HG03175 (cell line): ENCODE results near the gene CNDP1.

ENCODE experiments used
- ATAC-seq: cut with Tn5 transposase; IDR thresholded peaks from one replicate; pipeline ENCODE4 v1.9.1; 2021; ENCODE audit warnings: mild to moderate bottlenecking, moderate library complexity; ENCODE audit not compliant: unreplicated experiment

The CNDP1 gene

GRCh38 chr18:74577019-74577418 lies 42.7 kb downstream of the CNDP1 start:
- ATAC-seq, result no peak

- no peak for ATAC-seq
These were observed 45.3 kb downstream of the CNDP1 start for GRCh38 chr18:74579496-74580065.

GRCh38 chr18:74582642-74583041 lies 48.3 kb downstream of the CNDP1 start:
- ATAC-seq, result no peak

GRCh38 chr18:74587441-74587840 lies 53.1 kb downstream of the CNDP1 start:
- no peak for ATAC-seq

- ATAC-seq, result no peak
These were observed 54.7 kb downstream of the CNDP1 start for GRCh38 chr18:74589021-74589420.

- no peak for ATAC-seq
These were observed 55.5 kb downstream of the CNDP1 start for GRCh38 chr18:74589811-74590210.

- no peak for ATAC-seq
These were observed 56.4 kb downstream of the CNDP1 start for GRCh38 chr18:74590671-74591070.

GRCh38 chr18:74595431-74595830 lies 61.1 kb downstream of the CNDP1 start:
- ATAC-seq, result no peak

GRCh38 chr18:74597034-74597661 lies 62.8 kb downstream of the CNDP1 start:
- ATAC-seq, result peak; percentile 38

GRCh38 chr18:74597662-74598349 lies 63.5 kb downstream of the CNDP1 start, which contains the start of gene ZNF407:
Gene ZNF407 (plus strand): TSS chr18:74597870. CDS start chr18:74631020, 33,150 bp downstream.
- peak; percentile 72 for ATAC-seq

GRCh38 chr18:74598350-74599001 lies 64.2 kb downstream of the CNDP1 start:
- peak; percentile 68 for ATAC-seq

- no peak for ATAC-seq
These were observed 70.1 kb downstream of the CNDP1 start for GRCh38 chr18:74604361-74604760.

- ATAC-seq, result no peak
These were observed 70.5 kb downstream of the CNDP1 start for GRCh38 chr18:74604774-74605173.

- no peak for ATAC-seq
These were observed 74.4 kb downstream of the CNDP1 start for GRCh38 chr18:74608681-74609080.

- ATAC-seq, result no peak
These were observed 75.2 kb downstream of the CNDP1 start for GRCh38 chr18:74609535-74609934.

- ATAC-seq, result no peak
These were observed 75.8 kb downstream of the CNDP1 start for GRCh38 chr18:74610051-74610615.

GRCh38 chr18:74610860-74611259 lies 76.6 kb downstream of the CNDP1 start:
- no peak for ATAC-seq

- ATAC-seq, result no peak
These were observed 77.5 kb downstream of the CNDP1 start for GRCh38 chr18:74611765-74612164.

GRCh38 chr18:74613381-74613780 lies 79.1 kb downstream of the CNDP1 start:
- ATAC-seq, result no peak

- no peak for ATAC-seq
These were observed 82.2 kb downstream of the CNDP1 start for GRCh38 chr18:74616494-74616893.

GRCh38 chr18:74617486-74617885 lies 83.2 kb downstream of the CNDP1 start:
- ATAC-seq, result no peak
